Body of pancreas (tissue), 4 donors: ENCODE measurements around the gene AKT1S1.

Experiments
- POLR2A ChIP-seq, 3 donors: fragments of 450-650 bp; IDR thresholded peaks; one replicate each; pipeline ENCODE4 v1.6.1; 2016; ENCODE audit warnings: antibody characterized with exemption in 3 of 3, mild to moderate bottlenecking in 2 of 3
- TF ChIP-seq, protein P1 (sequence below), 7 experiments: fragments of 450-650 bp in 4 of 7; fragments of 200-600 bp in 3 of 7; sonication (generic) in 3 of 7; IDR thresholded peaks; one replicate each; pipeline ENCODE4 v1.5.1; 2016 to 2019; ENCODE audit warnings: antibody characterized with exemption in 7 of 7

DNA sequence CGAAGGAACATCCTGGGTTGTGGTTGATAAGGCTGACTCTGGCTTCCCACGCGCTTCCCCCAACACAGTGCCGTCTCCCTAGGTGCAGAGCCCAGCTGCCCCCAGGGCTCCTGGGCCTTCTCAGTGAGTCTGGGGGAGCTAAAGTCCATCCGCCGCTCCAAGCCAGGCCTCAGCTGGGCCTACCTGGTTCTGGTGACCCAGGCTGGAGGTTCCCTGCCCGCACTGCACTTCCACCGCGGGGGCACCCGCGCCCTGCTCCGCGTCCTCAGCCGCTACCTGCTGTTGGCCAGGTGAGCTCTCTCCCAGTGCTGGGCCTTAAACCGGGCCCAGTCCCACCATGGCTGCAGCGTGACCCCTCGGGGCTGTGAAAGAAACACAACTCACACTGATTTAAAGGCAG is 4.0 kb upstream of the AKT1S1 start:
- TF ChIP-seq, protein P1, sequence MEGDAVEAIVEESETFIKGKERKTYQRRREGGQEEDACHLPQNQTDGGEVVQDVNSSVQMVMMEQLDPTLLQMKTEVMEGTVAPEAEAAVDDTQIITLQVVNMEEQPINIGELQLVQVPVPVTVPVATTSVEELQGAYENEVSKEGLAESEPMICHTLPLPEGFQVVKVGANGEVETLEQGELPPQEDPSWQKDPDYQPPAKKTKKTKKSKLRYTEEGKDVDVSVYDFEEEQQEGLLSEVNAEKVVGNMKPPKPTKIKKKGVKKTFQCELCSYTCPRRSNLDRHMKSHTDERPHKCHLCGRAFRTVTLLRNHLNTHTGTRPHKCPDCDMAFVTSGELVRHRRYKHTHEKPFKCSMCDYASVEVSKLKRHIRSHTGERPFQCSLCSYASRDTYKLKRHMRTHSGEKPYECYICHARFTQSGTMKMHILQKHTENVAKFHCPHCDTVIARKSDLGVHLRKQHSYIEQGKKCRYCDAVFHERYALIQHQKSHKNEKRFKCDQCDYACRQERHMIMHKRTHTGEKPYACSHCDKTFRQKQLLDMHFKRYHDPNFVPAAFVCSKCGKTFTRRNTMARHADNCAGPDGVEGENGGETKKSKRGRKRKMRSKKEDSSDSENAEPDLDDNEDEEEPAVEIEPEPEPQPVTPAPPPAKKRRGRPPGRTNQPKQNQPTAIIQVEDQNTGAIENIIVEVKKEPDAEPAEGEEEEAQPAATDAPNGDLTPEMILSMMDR (IDR thresholded peaks at IDR 0.05): no peak
- no peak for TF ChIP-seq POLR2A (IDR thresholded peaks at IDR 0.05)
